IMR-90 (cell line): ENCODE measurements around the gene PSPH. TPM values are rescaled to one million over a fixed set of nuclear protein-coding genes. Genes with fewer than 3 reads are reported as not detected.
"Not testable (repeated sequence)": the region's sequence is repeated elsewhere in the genome, so short reads cannot be mapped to it uniquely, and the experiment has no call there.

Experiments used
- ATAC-seq: fragments of 200-7000 bp; cut with Tn5 transposase; 2 replicates; pipeline ENCODE4 v1.9.1; 2020; ENCODE audit warnings: low read depth, mild to moderate bottlenecking, moderate library complexity
- BruUV-seq: library from RNA; stranded (reverse); fragments of 400-500 nt; replicated peaks from 2 replicates; lab custom pipeline; 2021; lab: Mats Ljungman, UMichigan
- CTCF ChIA-PET: fragments of 300-600 bp; formaldehyde crosslinking; extraction: SDS; loops from one replicate; lab custom pipeline; 2021; ENCODE audit warnings: antibody characterized with exemption; lab: Yijun Ruan, JAX
- POLR2A ChIA-PET: fragments of 300-600 bp; sonication (Branson Sonifier 250); formaldehyde crosslinking; loops from one replicate; lab custom pipeline; 2022; ENCODE audit warnings: antibody characterized with exemption; ENCODE audit not compliant: unreplicated experiment; lab: Charles Lee
- DNase-seq: peaks from one replicate; pipeline ENCODE4 v3.0.0; 2013
- H2AFZ ChIP-seq: replicated peaks from 2 replicates; pipeline ENCODE3; 2013; ENCODE audit warnings: low read length, mild to moderate bottlenecking; ENCODE audit not compliant: poor library complexity
- H2AK5ac ChIP-seq: 2 replicates; pipeline ENCODE4 v1.6.1; 2013; ENCODE audit warnings: low read depth, low read length, inconsistent platforms
- H2AK9ac ChIP-seq: replicated peaks from 2 replicates; pipeline ENCODE3; 2013; ENCODE audit warnings: mild to moderate bottlenecking, low read depth, low read length, moderate library complexity; ENCODE audit not compliant: poor library complexity
- H2BK120ac ChIP-seq: 2 replicates; pipeline ENCODE4 v1.6.1; 2013; ENCODE audit warnings: low read depth, low read length, inconsistent platforms
- H2BK15ac ChIP-seq: 3 replicates; pipeline ENCODE4 v1.6.1; 2013; ENCODE audit warnings: low read depth, low read length, inconsistent platforms
- H2BK20ac ChIP-seq: 2 replicates; pipeline ENCODE4 v1.6.1; 2013; ENCODE audit warnings: low read depth, mild to moderate bottlenecking, inconsistent platforms, low read length, moderate library complexity
- H2BK5ac ChIP-seq: 2 replicates; pipeline ENCODE4 v1.6.1; 2013; ENCODE audit warnings: mild to moderate bottlenecking, low read depth, low read length, inconsistent platforms; ENCODE audit not compliant: poor library complexity, severe bottlenecking
- H3K14ac ChIP-seq: replicated peaks from 2 replicates; pipeline ENCODE4 v1.6.1; 2013; ENCODE audit warnings: low read depth, low read length, inconsistent platforms
- H3K18ac ChIP-seq: 2 replicates; pipeline ENCODE4 v1.6.1; 2013; ENCODE audit warnings: low read depth, low read length, control low read depth
- H3K23ac ChIP-seq: 2 replicates; pipeline ENCODE4 v1.6.1; 2013; ENCODE audit warnings: low read depth, low read length, inconsistent platforms
- H3K27ac ChIP-seq: 2 replicates; pipeline ENCODE4 v1.5.1; 2013; ENCODE audit warnings: mild to moderate bottlenecking, control low read depth, low read length; ENCODE audit not compliant: insufficient read depth
- H3K27me3 ChIP-seq: 2 replicates; pipeline ENCODE4 v1.6.1; 2013; ENCODE audit warnings: low read length; ENCODE audit not compliant: control insufficient read depth, insufficient read depth
- H3K36me3 ChIP-seq: 2 replicates; pipeline ENCODE4 v1.6.1; 2013; ENCODE audit warnings: low read length, mixed read lengths; ENCODE audit not compliant: control insufficient read depth, insufficient read depth
- H3K4ac ChIP-seq: 2 replicates; pipeline ENCODE4 v1.6.1; 2013; ENCODE audit warnings: low read depth, low read length, inconsistent platforms
- H3K4me1 ChIP-seq: 2 replicates; pipeline ENCODE4 v1.6.1; 2013; ENCODE audit warnings: low read length, mixed read lengths; ENCODE audit not compliant: control insufficient read depth, insufficient read depth
- H3K4me2 ChIP-seq: 2 replicates; pipeline ENCODE4 v1.6.1; 2013; ENCODE audit warnings: low read depth, mild to moderate bottlenecking, control low read depth, low read length, moderate library complexity
- H3K4me3 ChIP-seq: 2 replicates; pipeline ENCODE4 v1.5.1; 2013; ENCODE audit warnings: low read depth, mild to moderate bottlenecking, control low read depth, low read length, moderate library complexity; ENCODE audit not compliant: insufficient read depth
- H3K56ac ChIP-seq: 2 replicates; pipeline ENCODE4 v1.6.1; 2013; ENCODE audit warnings: low read length, inconsistent platforms; ENCODE audit not compliant: insufficient read depth; ENCODE audit errors: extremely low read depth
- H3K79me1 ChIP-seq, 2 experiments: 2 replicates each; pipeline ENCODE4 v1.6.1; 2013; ENCODE audit warnings: low read length in 2 of 2, inconsistent platforms in 1 of 2, low read depth in 1 of 2
- H3K9ac ChIP-seq: 2 replicates; pipeline ENCODE4 v1.6.1; 2013; ENCODE audit warnings: low read depth, low read length, control low read depth
- H3K9me1 ChIP-seq: 2 replicates; pipeline ENCODE4 v1.6.1; 2013; ENCODE audit warnings: low read length, inconsistent platforms; ENCODE audit not compliant: insufficient read depth
- H3K9me3 ChIP-seq: 2 replicates; pipeline ENCODE4 v1.6.1; 2013; ENCODE audit warnings: low read length; ENCODE audit not compliant: control insufficient read depth, insufficient read depth
- H4K20me1 ChIP-seq: 2 replicates; pipeline ENCODE4 v1.6.1; 2013; ENCODE audit warnings: low read length, inconsistent platforms; ENCODE audit not compliant: insufficient read depth
- H4K5ac ChIP-seq: 2 replicates; pipeline ENCODE4 v1.6.1; 2013; ENCODE audit warnings: mild to moderate bottlenecking, low read depth, low read length, control low read depth
- H4K8ac ChIP-seq, 2 experiments: 2 replicates each; pipeline ENCODE4 v1.6.1; 2013; ENCODE audit warnings: low read depth in 2 of 2, low read length in 2 of 2, control low read depth in 1 of 2, inconsistent platforms in 1 of 2
- H4K91ac ChIP-seq: 2 replicates; pipeline ENCODE4 v1.6.1; 2013; ENCODE audit warnings: low read depth, low read length, inconsistent platforms; ENCODE audit not compliant: insufficient read depth
- WGBS, 2 experiments: methylation state at CpG; one replicate each; pipeline versions ENCODE4 v1.1.5 to v1.1.7; 2013; ENCODE audit warnings: missing lambda C conversion rate in 2 of 2; ENCODE audit not compliant: insufficient read length in 1 of 2; ENCODE audit errors: extremely low coverage in 2 of 2; 5-methylcytosine and 5-hydroxymethylcytosine counted together
- dilution Hi-C: fragments of 300-500 bp; cut with HindIII; formaldehyde crosslinking; loops from one replicate; pipeline ENCODE4 v1.14.3; 2018; ENCODE audit warnings: low sequenced_read_pairs; ENCODE audit not compliant: unreplicated experiment
- in situ Hi-C: fragments of 300-500 bp; cut with MboI; formaldehyde crosslinking; loops from 3 replicates; pipeline ENCODE4 v1.14.3; 2019; ENCODE audit warnings: low sequenced_read_pairs, inconsistent platforms, mixed read lengths
- intact Hi-C: fragments of 100-400 bp; cut with micrococcal nuclease; formaldehyde crosslinking; loops from 2 replicates; pipeline ENCODE4 v1.10.0; 2022
- polyA plus RNA-seq, 3 experiments: library from polyadenylated mRNA; depleted of rRNA; stranded (reverse); fragments of >200 nt; gene quantifications; 2 replicates each; pipeline ENCODE4 v1.2.3, GENCODE V29; 2012; ENCODE audit warnings: low replicate concordance in 1 of 3
- total RNA-seq: library from RNA; depleted of rRNA; stranded (reverse); fragments of >200 nt; gene quantifications from 2 replicates; pipeline ENCODE4 v1.2.3, GENCODE V29; 2012

The PSPH gene
- total and polyA plus RNA-seq, 2 of the 4 experiments (the other 2 are of a cell fraction), result 31.8 to 48.4 TPM

GRCh38 chr7:56045758-56046157, 5.5 kb downstream of the PSPH start:
- H4K8ac ChIP-seq, H3K27me3 ChIP-seq, H3K9me3 ChIP-seq, H3K4me2 ChIP-seq, H3K4me3 ChIP-seq, CTCF ChIA-PET, H2AK9ac ChIP-seq, H4K20me1 ChIP-seq, H3K14ac ChIP-seq, dilution Hi-C loops, H2BK15ac ChIP-seq, H2BK120ac ChIP-seq, in situ Hi-C loops, H3K36me3 ChIP-seq, ATAC-seq, H3K9ac ChIP-seq, H3K23ac ChIP-seq, BruUV-seq, H3K56ac ChIP-seq, H4K91ac ChIP-seq, POLR2A ChIA-PET, H3K4ac ChIP-seq, H3K4me1 ChIP-seq, DNase-seq, H2BK20ac ChIP-seq, H2AK5ac ChIP-seq, H2AFZ ChIP-seq, H2BK5ac ChIP-seq, H3K27ac ChIP-seq, H3K9me1 ChIP-seq, H4K5ac ChIP-seq: not testable (repeated sequence)
- H3K79me1 ChIP-seq, result peaks cover 13 to 24% of the 10 kb centered on the region in 2 experiments
- WGBS, 2 experiments, result no CpG with 5 or more reads among the region's 2 CpGs
- intact Hi-C loops, result loop anchor here (2.0 kb wide), 1 partner anchor 17 kb away; no protein-coding TSS in a partner anchor
- H3K18ac ChIP-seq, result 0 out of 2 replicates have a peak overlapping the region, but pooled peaks have one; percentile 38
